Stimulated activated CD8-positive, alpha-beta memory T cell treated with anti-CD3 and anti-CD28 coated beads, Interleukin-4, amount 100 ng/mL, for 48 hours (primary cell): ENCODE data around the gene USP8.
"Not testable (repeated sequence)": the region's sequence is repeated elsewhere in the genome, so short reads cannot be mapped to it uniquely, and the experiment has no call there.

ENCODE experiments used
- DNase-seq: peaks from one replicate; pipeline ENCODE4 v3.0.0-alpha.2; 2020

The USP8 gene

GRCh38 chr15:50452927-50453326 lies 28.7 kb downstream of the USP8 start:
- DNase-seq = no peak

- no peak for DNase-seq
These were observed 34.3 kb downstream of the USP8 start for GRCh38 chr15:50458348-50459112.

GRCh38 chr15:50463423-50464358 lies 39.5 kb downstream of the USP8 start:
- no peak for DNase-seq

- no peak for DNase-seq
These were observed 46.9 kb downstream of the USP8 start for GRCh38 chr15:50471072-50471471.

- DNase-seq = no peak
These were observed 51.9 kb downstream of the USP8 start for GRCh38 chr15:50476143-50476542.

GRCh38 chr15:50484781-50485180 lies 60.6 kb downstream of the USP8 start:
- no peak for DNase-seq

GRCh38 chr15:50485389-50485788 lies 61.2 kb downstream of the USP8 start:
- DNase-seq = no peak

- peak; percentile 32 for DNase-seq
These were observed 63.1 kb downstream of the USP8 start for GRCh38 chr15:50487287-50487686.

GRCh38 chr15:50493625-50494024 lies 69.4 kb downstream of the USP8 start:
- DNase-seq = no peak

GRCh38 chr15:50494547-50494946 lies 70.3 kb downstream of the USP8 start:
- not testable (repeated sequence) for DNase-seq

- no peak for DNase-seq
These were observed 72.5 kb downstream of the USP8 start for GRCh38 chr15:50496692-50497091.

GRCh38 chr15:50500352-50500751 lies 76.1 kb downstream of the USP8 start:
- no peak for DNase-seq

GRCh38 chr15:50501815-50502214 lies 77.6 kb downstream of the USP8 start:
- DNase-seq = no peak

- DNase-seq = no peak
These were observed 78.9 kb downstream of the USP8 start for GRCh38 chr15:50503144-50503543.

GRCh38 chr15:50505656-50506055 lies 81.5 kb downstream of the USP8 start:
- not testable (repeated sequence) for DNase-seq

- no peak for DNase-seq
These were observed 81.9 kb downstream of the USP8 start for GRCh38 chr15:50506121-50506520.

- DNase-seq = no peak
These were observed 88.8 kb downstream of the USP8 start for GRCh38 chr15:50513001-50513400.

GRCh38 chr15:50519740-50520425 lies 95.7 kb downstream of the USP8 start:
- no peak for DNase-seq

- DNase-seq = no peak
These were observed 99.6 kb downstream of the USP8 start for GRCh38 chr15:50523851-50524251.

GRCh38 chr15:50531163-50531562 lies 107.0 kb downstream of the USP8 start:
- DNase-seq = no peak

GRCh38 chr15:50531766-50532165 lies 107.6 kb downstream of the USP8 start:
- DNase-seq = no peak

GRCh38 chr15:50542887-50543210 lies 118.6 kb downstream of the USP8 start:
- no peak for DNase-seq

- no peak for DNase-seq
These were observed 119.4 kb downstream of the USP8 start for GRCh38 chr15:50543556-50543955.

- DNase-seq = no peak
These were observed 120.2 kb downstream of the USP8 start for GRCh38 chr15:50544368-50544767.
